ENCODE data around the gene RPS21.

RPS21 gene

GRCh38 chr20:62413025-62413570, 26.2 kb downstream of the RPS21 start:
- no peak for DNase-seq (ENCODE audit: extremely low read depth, low read depth)
- no peak for TF ChIP-seq CTCF (IDR thresholded peaks at IDR 0.05; ENCODE audit: low read depth, low read length, missing control alignments)
- no peak overlapping the region for H3K4me3 ChIP-seq (replicated peaks; ENCODE audit: low read depth, low read length)

- H3K4me3 ChIP-seq (replicated peaks; ENCODE audit: low read depth, low read length): no peak overlapping the region
- no peak for DNase-seq (ENCODE audit: extremely low read depth, low read depth)
- TF ChIP-seq CTCF (IDR thresholded peaks at IDR 0.05; ENCODE audit: low read depth, low read length, missing control alignments): peak; percentile 7
Observed at GRCh38 chr20:62413896-62414481, 27.1 kb downstream of the RPS21 start.

- no peak for DNase-seq (ENCODE audit: extremely low read depth, low read depth)
- no peak for TF ChIP-seq CTCF (IDR thresholded peaks at IDR 0.05; ENCODE audit: low read depth, low read length, missing control alignments)
Observed at GRCh38 chr20:62415354-62416111, 28.6 kb downstream of the RPS21 start.

GRCh38 chr20:62416651-62417637, 30.0 kb downstream of the RPS21 start:
- H3K4me3 ChIP-seq (replicated peaks; ENCODE audit: low read depth, low read length): no peak overlapping the region
- no peak for DNase-seq (ENCODE audit: extremely low read depth, low read depth)
- TF ChIP-seq CTCF (IDR thresholded peaks at IDR 0.05; ENCODE audit: low read depth, low read length, missing control alignments): no peak

More at GRCh38 chr20:62415354-62416111, 28.6 kb downstream of the RPS21 start:
- no peak overlapping the region for H3K4me3 ChIP-seq (replicated peaks; ENCODE audit: low read depth, low read length)

- no peak for DNase-seq (ENCODE audit: extremely low read depth, low read depth)
Observed at GRCh38 chr20:62417981-62418708, 31.2 kb downstream of the RPS21 start.

More at GRCh38 chr20:62417981-62418708, 31.2 kb downstream of the RPS21 start:
- H3K4me3 ChIP-seq (replicated peaks; ENCODE audit: low read depth, low read length): no peak overlapping the region
- no peak for TF ChIP-seq CTCF (IDR thresholded peaks at IDR 0.05; ENCODE audit: low read depth, low read length, missing control alignments)

Data from HFF-Myc (cell line).